Peyer's patch (tissue), 4 donors: ENCODE data around the gene HAGH. TPM values are rescaled to one million over a fixed set of nuclear protein-coding genes. Genes with fewer than 3 reads are reported as not detected.
A peak's percentile ranks its signal among the peaks of the same experiment; 100 is the strongest.

Source experiments
- DNase-seq, 3 donors: peaks; one replicate each; pipeline ENCODE4 v3.0.0-alpha.2; 2017 to 2019
- H3K27ac ChIP-seq, 4 donors: fragments of 200-600 bp; sonication (generic); one replicate each; pipeline ENCODE4 v1.5.1; 2016 to 2019
- H3K27me3 ChIP-seq, 2 donors: fragments of 200-600 bp; sonication (generic); one replicate each; pipeline ENCODE4 v1.5.1; 2019
- H3K36me3 ChIP-seq, 3 donors: fragments of 200-600 bp; sonication (generic); one replicate each; pipeline ENCODE4 v1.5.1; 2016 to 2019
- H3K4me1 ChIP-seq, 4 donors: fragments of 200-600 bp; sonication (generic); one replicate each; pipeline ENCODE4 v1.5.1; 2016 to 2019
- H3K4me3 ChIP-seq, 4 donors: fragments of 200-600 bp; sonication (generic); 1 replicate in 3 of 4; 2 replicates in 1 of 4; pipeline ENCODE4 v1.5.1; 2016 to 2019; ENCODE audit warnings: mild to moderate bottlenecking in 1 of 4
- H3K9me3 ChIP-seq, 4 donors: fragments of 200-600 bp; sonication (generic); one replicate each; pipeline ENCODE4 v1.5.1; 2016 to 2019; ENCODE audit warnings: mild to moderate bottlenecking in 1 of 4
- CTCF ChIP-seq, 6 experiments: fragments of 450-650 bp in 4 of 6; fragments of 200-600 bp in 2 of 6; sonication (generic) in 1 of 6; IDR thresholded peaks; one replicate each; pipeline ENCODE4 v1.5.1; 2017 to 2019; ENCODE audit warnings: antibody characterized with exemption in 6 of 6, mild to moderate bottlenecking in 3 of 6, moderate library complexity in 1 of 6
- POLR2A ChIP-seq, 2 donors: fragments of 450-650 bp; IDR thresholded peaks; one replicate each; pipeline ENCODE4 v1.5.1; 2017; ENCODE audit warnings: antibody characterized with exemption in 2 of 2, mild to moderate bottlenecking in 2 of 2, moderate library complexity in 2 of 2
- total RNA-seq, 4 donors: library from RNA; depleted of rRNA; stranded (reverse); fragments of >200 nt; gene quantifications; one replicate each; pipeline ENCODE4 v1.1.0, GENCODE V29; 2016

Gene HAGH
- total RNA-seq, 4 donors from 2014 or later = 105 to 187 (median 155) TPM

GRCh38 chr16:1830213-1830612 lies 3.6 kb upstream of the HAGH start:
- peak overlapping the region in 1 of 4 donors; percentile 77 for H3K4me3 ChIP-seq
- DNase-seq = peak in 2 of 3 donors; percentile 77 to 86

GRCh38 chr16:1828645-1829410 lies 2.2 kb upstream of the HAGH start:
- peak in 2 of 3 donors; percentile 59 to 70 for DNase-seq
- H3K27ac ChIP-seq = peak overlapping the region in 3 of 4 donors; percentile 27 to 90 (median 90)
- H3K4me3 ChIP-seq = peak overlapping the region in 3 of 4 donors; percentile 69 to 93 (median 77)
- H3K4me1 ChIP-seq = peaks cover 3 to 53% (median 14%) of the 10 kb centered on the region in 4 donors
- TF ChIP-seq CTCF (IDR thresholded peaks at IDR 0.05) (peak in 1 of 6 experiments; percentile 2), POLR2A (IDR thresholded peaks at IDR 0.05) (peak; percentile 31 to 41)
- no peaks in the 10 kb centered on the region for H3K9me3 ChIP-seq
- peaks cover 0 to 5% (median 0%) of the 10 kb centered on the region in 3 donors for H3K36me3 ChIP-seq
- H3K27me3 ChIP-seq = no peaks in the 10 kb centered on the region

More at GRCh38 chr16:1830213-1830612, 3.6 kb upstream of the HAGH start:
- H3K27ac ChIP-seq = peak overlapping the region in 2 of 4 donors; percentile 90
- H3K27me3 ChIP-seq = no peaks in the 10 kb centered on the region
- H3K9me3 ChIP-seq = no peaks in the 10 kb centered on the region
- peaks cover 3 to 40% (median 11%) of the 10 kb centered on the region in 4 donors for H3K4me1 ChIP-seq
- TF ChIP-seq CTCF (IDR thresholded peaks at IDR 0.05) (no peak), POLR2A (IDR thresholded peaks at IDR 0.05) (peak; percentile 29 to 67)
- H3K36me3 ChIP-seq = peaks cover 0 to 5% (median 0%) of the 10 kb centered on the region in 3 donors

- peaks cover 3 to 52% (median 14%) of the 10 kb centered on the region in 4 donors for H3K4me1 ChIP-seq
These were observed 548 bp downstream of the HAGH start for GRCh38 chr16:1825864-1826690.

GRCh38 chr16:1825381-1825863 lies 1.2 kb downstream of the HAGH start:
- DNase-seq = peak in 1 of 3 donors; percentile 48
- no peaks in the 10 kb centered on the region for H3K27me3 ChIP-seq
- H3K36me3 ChIP-seq = peaks cover 0 to 24% (median 0%) of the 10 kb centered on the region in 3 donors
- H3K9me3 ChIP-seq = no peaks in the 10 kb centered on the region
- TF ChIP-seq POLR2A (IDR thresholded peaks at IDR 0.05) (no peak), CTCF (IDR thresholded peaks at IDR 0.05) (no peak)
- H3K4me3 ChIP-seq = peak overlapping the region; percentile 69 to 94 (median 85)
- H3K4me1 ChIP-seq = peaks cover 3 to 51% (median 14%) of the 10 kb centered on the region in 4 donors
- peak overlapping the region; percentile 87 to 98 (median 92) for H3K27ac ChIP-seq

More at GRCh38 chr16:1825864-1826690, 548 bp downstream of the HAGH start:
- H3K9me3 ChIP-seq = no peaks in the 10 kb centered on the region
- peaks cover 0 to 18% (median 0%) of the 10 kb centered on the region in 3 donors for H3K36me3 ChIP-seq
- peak; percentile 63 to 86 (median 80) for DNase-seq
- TF ChIP-seq POLR2A (IDR thresholded peaks at IDR 0.05) (no peak), CTCF (IDR thresholded peaks at IDR 0.05) (peak in 4 of 6 experiments; percentile 5 to 53 (median 45))
- no peaks in the 10 kb centered on the region for H3K27me3 ChIP-seq
- peak overlapping the region; percentile 69 to 94 (median 85) for H3K4me3 ChIP-seq
- peak overlapping the region; percentile 87 to 98 (median 92) for H3K27ac ChIP-seq

GRCh38 chr16:1823821-1824220 lies 2.8 kb downstream of the HAGH start:
- peak in 2 of 3 donors; percentile 67 to 69 for DNase-seq
- no peak overlapping the region for H3K4me3 ChIP-seq
- peak in 2 of 6 experiments; percentile 26 to 37 for TF ChIP-seq CTCF (IDR thresholded peaks at IDR 0.05)
- TF ChIP-seq POLR2A (IDR thresholded peaks at IDR 0.05) = no peak
- H3K9me3 ChIP-seq = no peaks in the 10 kb centered on the region
- peaks cover 3 to 38% (median 14%) of the 10 kb centered on the region in 4 donors for H3K4me1 ChIP-seq
- no peaks in the 10 kb centered on the region for H3K27me3 ChIP-seq
- no peak overlapping the region for H3K27ac ChIP-seq
- peaks cover 0 to 40% (median 0%) of the 10 kb centered on the region in 3 donors for H3K36me3 ChIP-seq
